HEK293 (cell line): Measurements from ENCODE around the gene GFM2.

Source experiments
- CTCF ChIA-PET: fragments of 350-600 bp; formaldehyde crosslinking; extraction: SDS; loops from one replicate; lab custom pipeline; 2021; ENCODE audit warnings: antibody characterized with exemption; lab: Yijun Ruan, JAX
- POLR2A ChIA-PET: fragments of 300-600 bp; formaldehyde crosslinking; extraction: SDS; loops from one replicate; lab custom pipeline; 2020; ENCODE audit warnings: antibody characterized with exemption, inconsistent platforms; lab: Yijun Ruan, JAX
- H3K27ac ChIP-seq: fragments of 200-500 bp; sonication (Bioruptor generic); 2 replicates; pipeline ENCODE4 v1.5.1; 2014; ENCODE audit warnings: low read depth, low read length, control low read depth, inconsistent platforms; ENCODE audit errors: extremely low read depth
- H3K36me3 ChIP-seq, 2 experiments: fragments of 200-500 bp in 1 of 2; sonication (Bioruptor generic) in 1 of 2; 1 replicate in 1 of 2; 2 replicates in 1 of 2; pipeline ENCODE4 v1.5.1; 2014 to 2017; ENCODE audit warnings: inconsistent platforms in 2 of 2, low read length in 2 of 2; ENCODE audit not compliant: control insufficient read depth in 2 of 2, insufficient read depth in 1 of 2
- H3K4me1 ChIP-seq: fragments of 200-500 bp; sonication (Bioruptor generic); 2 replicates; pipeline ENCODE4 v1.5.1; 2014; ENCODE audit warnings: mild to moderate bottlenecking, low read length, inconsistent platforms; ENCODE audit not compliant: control insufficient read depth, insufficient read depth
- H3K4me3 ChIP-seq: 2 replicates; pipeline ENCODE4 v1.5.1; 2011; ENCODE audit warnings: low read depth, mild to moderate bottlenecking, control low read depth, low read length, moderate library complexity
- H3K9me3 ChIP-seq: fragments of 200-500 bp; sonication (Bioruptor generic); 2 replicates; pipeline ENCODE4 v1.5.1; 2014; ENCODE audit warnings: low read depth, low read length, inconsistent platforms; ENCODE audit not compliant: control insufficient read depth, insufficient read depth
- KLF8 ChIP-seq: fragments of 450-650 bp; formaldehyde crosslinking; IDR thresholded peaks from 2 replicates; pipeline ENCODE4 v1.5.1; 2016; ENCODE audit warnings: missing biosample characterization, missing genetic modification characterization
- MZF1 ChIP-seq: fragments of 450-650 bp; formaldehyde crosslinking; IDR thresholded peaks from 2 replicates; pipeline ENCODE4 v1.5.1; 2017; ENCODE audit warnings: missing biosample characterization, missing genetic modification characterization, borderline replicate concordance
- REPIN1 ChIP-seq: fragments of 450-650 bp; formaldehyde crosslinking; IDR thresholded peaks from 2 replicates; pipeline ENCODE4 v1.5.1; 2017; ENCODE audit warnings: missing biosample characterization, missing genetic modification characterization, low read depth
- SCRT2 ChIP-seq: fragments of 450-650 bp; formaldehyde crosslinking; IDR thresholded peaks from 2 replicates; pipeline ENCODE4 v1.5.1; 2016; ENCODE audit warnings: missing biosample characterization, missing genetic modification characterization
- TCF7L2 ChIP-seq: IDR thresholded peaks from 2 replicates; pipeline ENCODE4 v1.6.1; 2011; ENCODE audit warnings: low read depth, mild to moderate bottlenecking, inconsistent platforms, low read length, moderate library complexity, borderline replicate concordance
- ZBTB17 ChIP-seq: fragments of 450-650 bp; formaldehyde crosslinking; IDR thresholded peaks from 2 replicates; pipeline ENCODE4 v1.5.1; 2016; ENCODE audit warnings: missing biosample characterization, missing genetic modification characterization
- ZBTB20 ChIP-seq: fragments of 450-650 bp; formaldehyde crosslinking; IDR thresholded peaks from 2 replicates; pipeline ENCODE4 v1.5.1; 2016; ENCODE audit warnings: missing biosample characterization, missing genetic modification characterization
- ZBTB48 ChIP-seq: fragments of 450-650 bp; formaldehyde crosslinking; IDR thresholded peaks from 2 replicates; pipeline ENCODE4 v1.5.1; 2016; ENCODE audit warnings: missing biosample characterization, missing genetic modification characterization
- ZEB2 ChIP-seq: fragments of 450-650 bp; formaldehyde crosslinking; IDR thresholded peaks from 2 replicates; pipeline ENCODE4 v1.5.1; 2016; ENCODE audit warnings: missing biosample characterization, missing genetic modification characterization
- ZIC2 ChIP-seq: fragments of 450-650 bp; formaldehyde crosslinking; IDR thresholded peaks from 2 replicates; pipeline ENCODE4 v1.5.1; 2016; ENCODE audit warnings: missing biosample characterization, missing genetic modification characterization
- ZNF174 ChIP-seq: fragments of 450-650 bp; formaldehyde crosslinking; IDR thresholded peaks from 2 replicates; pipeline ENCODE4 v1.5.0; 2017; ENCODE audit warnings: missing biosample characterization, mild to moderate bottlenecking, missing genetic modification characterization
- ZNF214 ChIP-seq: fragments of 450-650 bp; formaldehyde crosslinking; IDR thresholded peaks from 2 replicates; pipeline ENCODE4 v1.5.1; 2017; ENCODE audit warnings: missing biosample characterization, mild to moderate bottlenecking, missing genetic modification characterization, borderline replicate concordance
- ZNF302 ChIP-seq: fragments of 450-650 bp; formaldehyde crosslinking; IDR thresholded peaks from 2 replicates; pipeline ENCODE4 v1.5.1; 2016; ENCODE audit warnings: missing biosample characterization, missing genetic modification characterization, low read depth
- ZNF335 ChIP-seq: fragments of 450-650 bp; formaldehyde crosslinking; conservative IDR thresholded peaks from 2 replicates; pipeline ENCODE4 v1.5.1; 2016; ENCODE audit warnings: missing biosample characterization, missing genetic modification characterization
- ZNF48 ChIP-seq: fragments of 450-650 bp; formaldehyde crosslinking; IDR thresholded peaks from 2 replicates; pipeline ENCODE4 v1.5.1; 2016; ENCODE audit warnings: missing biosample characterization, missing genetic modification characterization
- ZNF747 ChIP-seq: fragments of 450-650 bp; formaldehyde crosslinking; IDR thresholded peaks from 2 replicates; pipeline ENCODE4 v1.5.1; 2016; ENCODE audit warnings: missing biosample characterization, missing genetic modification characterization
- ZNF837 ChIP-seq: fragments of 450-650 bp; formaldehyde crosslinking; IDR thresholded peaks from 2 replicates; pipeline ENCODE4 v1.5.1; 2016; ENCODE audit warnings: missing biosample characterization, missing genetic modification characterization
- TF ChIP-seq, protein P1 (sequence below): fragments of 450-650 bp; formaldehyde crosslinking; IDR thresholded peaks from 2 replicates; pipeline ENCODE4 v1.5.1; 2017; ENCODE audit warnings: missing biosample characterization, missing genetic modification characterization
- TF ChIP-seq, protein P2 (sequence below): fragments of 450-650 bp; formaldehyde crosslinking; IDR thresholded peaks from 2 replicates; pipeline ENCODE4 v1.5.1; 2016; ENCODE audit warnings: missing biosample characterization, missing genetic modification characterization
- TF ChIP-seq, protein P3 (sequence below): fragments of 450-650 bp; formaldehyde crosslinking; IDR thresholded peaks from 2 replicates; pipeline ENCODE4 v1.5.1; 2016; ENCODE audit warnings: missing biosample characterization, missing genetic modification characterization
- TF ChIP-seq, protein P4 (sequence below): fragments of 450-650 bp; IDR thresholded peaks from 2 replicates; pipeline ENCODE4 v1.5.1; 2018; ENCODE audit warnings: missing biosample characterization, mild to moderate bottlenecking, missing genetic modification characterization

GFM2 gene

DNA sequence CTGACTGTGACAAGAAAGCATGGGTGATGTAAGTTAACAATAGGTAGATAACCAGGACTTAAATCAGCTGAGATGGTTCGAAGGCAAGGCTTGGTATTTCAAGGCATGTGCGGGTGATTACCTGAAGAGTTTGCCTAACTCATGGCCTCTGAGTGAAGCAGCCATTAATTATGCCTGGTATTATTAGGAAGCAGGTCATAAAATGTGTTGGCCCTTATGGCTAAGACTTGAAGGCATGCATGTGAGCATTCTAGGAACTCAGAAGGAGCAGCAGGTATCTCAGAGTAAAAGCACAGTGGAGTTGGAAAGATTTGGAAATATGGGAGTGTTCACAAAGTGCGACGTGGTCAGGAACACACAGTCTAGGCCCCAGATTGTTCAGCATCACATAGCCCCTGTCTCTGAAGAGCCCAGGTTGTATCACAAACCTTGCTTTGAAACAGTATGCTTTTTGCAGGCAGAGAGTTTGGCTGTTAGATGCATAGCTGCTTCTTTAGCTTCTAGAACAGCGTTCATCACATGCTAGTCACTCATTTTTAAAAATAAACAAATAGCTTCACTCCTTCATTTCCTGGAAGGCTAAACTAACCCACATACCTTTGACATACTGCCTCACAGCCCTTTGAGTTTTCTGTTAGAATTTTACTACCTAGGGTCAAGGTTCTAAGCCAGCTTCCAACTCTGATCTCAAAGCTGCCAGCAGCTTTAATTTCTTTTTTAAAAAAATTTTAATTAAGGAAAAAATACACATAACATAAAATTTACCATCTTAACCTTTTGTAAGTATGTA is 79.8 kb downstream of the GFM2 start:
- Histone ChIP-seq H3K36me3 (peaks cover 27 to 35% of the 10 kb centered on the region in 2 experiments), H3K27ac (no peak overlapping the region), H3K4me1 (no peaks in the 10 kb centered on the region)
- CTCF ChIA-PET: interaction anchor here (1.5 kb wide), 1 partner anchor 14 kb away, joined by 6 read pairs; no protein-coding TSS in a partner anchor
- POLR2A ChIA-PET: no interaction called here
- TF ChIP-seq, protein P1, sequence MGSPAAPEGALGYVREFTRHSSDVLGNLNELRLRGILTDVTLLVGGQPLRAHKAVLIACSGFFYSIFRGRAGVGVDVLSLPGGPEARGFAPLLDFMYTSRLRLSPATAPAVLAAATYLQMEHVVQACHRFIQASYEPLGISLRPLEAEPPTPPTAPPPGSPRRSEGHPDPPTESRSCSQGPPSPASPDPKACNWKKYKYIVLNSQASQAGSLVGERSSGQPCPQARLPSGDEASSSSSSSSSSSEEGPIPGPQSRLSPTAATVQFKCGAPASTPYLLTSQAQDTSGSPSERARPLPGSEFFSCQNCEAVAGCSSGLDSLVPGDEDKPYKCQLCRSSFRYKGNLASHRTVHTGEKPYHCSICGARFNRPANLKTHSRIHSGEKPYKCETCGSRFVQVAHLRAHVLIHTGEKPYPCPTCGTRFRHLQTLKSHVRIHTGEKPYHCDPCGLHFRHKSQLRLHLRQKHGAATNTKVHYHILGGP (tag by site-specific recombination): peak; percentile 68; the same call in 1 of the 2 replicates
- TF ChIP-seq ZNF214: no peak
- TF ChIP-seq ZBTB17 (tag by site-specific recombination): peak; percentile 90
- TF ChIP-seq, all 188 proteins: peak for 2
- Histone ChIP-seq H3K9me3 (no peaks in the 10 kb centered on the region), H3K4me3 (no peak overlapping the region)

DNA sequence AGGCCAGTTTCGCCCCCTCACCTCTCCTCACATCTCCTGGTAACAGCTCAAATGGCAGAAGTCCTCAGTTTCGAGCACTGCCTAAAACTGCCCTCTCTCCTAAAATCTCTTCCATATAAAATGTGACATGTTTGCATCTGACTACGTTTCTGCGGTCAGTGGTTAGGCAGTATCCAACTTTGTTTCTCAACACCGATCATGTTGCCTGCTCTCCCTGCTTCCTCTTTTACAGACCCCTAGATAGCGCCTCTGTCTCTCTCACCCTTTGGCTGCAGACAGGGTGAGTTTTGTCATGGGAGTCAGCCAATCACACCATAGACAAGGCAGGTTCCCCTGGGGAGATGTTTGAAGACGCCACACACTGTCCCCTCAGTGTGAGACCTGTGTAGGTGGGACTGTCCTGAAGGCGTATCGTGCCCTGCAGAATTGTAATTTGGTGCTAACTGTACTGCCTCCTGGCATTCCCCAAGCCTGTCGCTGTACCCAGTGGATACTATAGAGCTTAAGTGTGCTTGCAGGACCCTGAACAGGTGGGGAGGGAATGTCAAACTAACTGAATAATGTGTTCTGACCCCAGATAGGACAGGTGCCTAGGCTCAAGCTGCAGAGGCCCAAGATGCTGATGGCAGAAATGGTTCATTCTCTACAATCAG is 80.8 kb downstream of the GFM2 start:
- TF ChIP-seq ZNF302 (tag by site-specific recombination) (no peak), SCRT2 (tag by site-specific recombination) (peak; percentile 75)
- ChIA-PET POLR2A (interaction anchor here (1.0 kb wide), 1 partner anchor 46 kb away, joined by 5 read pairs; the partner anchor contains the start of gene ENC1), CTCF (interaction anchor here (0.5 to 1.5 kb wide), 3 partner anchors 13 to 1127 kb away, joined by 3 to 6 read pairs (median 3); no protein-coding TSS in a partner anchor)
- H3K4me3 ChIP-seq: peak overlapping the region; percentile 82
- no peaks in the 10 kb centered on the region for H3K4me1 ChIP-seq
- H3K27ac ChIP-seq: no peak overlapping the region; the same call in 1 of the 2 replicates
- H3K36me3 ChIP-seq: peaks cover 17 to 26% of the 10 kb centered on the region in 2 experiments
- H3K9me3 ChIP-seq: no peaks in the 10 kb centered on the region

DNA sequence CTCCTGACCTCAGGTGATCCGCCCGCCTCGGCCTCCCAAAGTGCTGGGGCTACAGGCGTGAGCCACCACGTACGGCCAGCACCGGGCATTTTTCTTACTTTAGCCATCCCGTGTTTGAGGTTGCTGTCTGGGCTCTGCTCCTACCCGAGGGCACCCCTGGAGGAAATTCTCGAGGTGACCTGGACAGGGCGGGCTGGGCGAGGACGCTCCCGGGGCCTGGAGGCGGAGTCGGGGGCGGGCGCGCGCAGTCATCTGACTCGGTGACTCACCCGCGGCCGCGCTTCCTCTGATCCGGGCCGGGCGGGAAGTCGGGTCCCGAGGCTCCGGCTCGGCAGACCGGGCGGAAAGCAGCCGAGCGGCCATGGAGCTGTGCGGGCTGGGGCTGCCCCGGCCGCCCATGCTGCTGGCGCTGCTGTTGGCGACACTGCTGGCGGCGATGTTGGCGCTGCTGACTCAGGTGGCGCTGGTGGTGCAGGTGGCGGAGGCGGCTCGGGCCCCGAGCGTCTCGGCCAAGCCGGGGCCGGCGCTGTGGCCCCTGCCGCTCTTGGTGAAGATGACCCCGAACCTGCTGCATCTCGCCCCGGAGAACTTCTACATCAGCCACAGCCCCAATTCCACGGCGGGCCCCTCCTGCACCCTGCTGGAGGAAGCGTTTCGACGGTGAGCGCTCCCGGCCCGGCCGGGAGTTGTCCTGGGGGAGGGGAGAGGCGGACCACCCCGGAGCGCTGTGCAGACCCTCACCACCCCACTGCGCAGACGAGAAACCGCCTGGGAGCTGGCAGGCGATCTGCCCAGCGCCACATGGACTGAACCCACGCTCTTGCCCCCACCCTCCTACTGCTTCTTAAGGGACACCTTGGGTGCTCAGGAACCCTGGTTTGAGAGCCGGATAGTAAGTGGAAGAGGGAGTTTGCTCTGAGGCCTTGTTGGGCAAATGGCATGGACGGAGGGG is 81.7 kb downstream of the GFM2 start, which contains the start of gene HEXB:
TSS of gene HEXB (plus strand) at position 334 of the 952 bp plus-strand sequence. CDS start at position 362, 28 bp downstream.
- Histone ChIP-seq H3K4me1 (no peaks in the 10 kb centered on the region), H3K4me3 (peak within 1 kb of the TSS; percentile 82), H3K36me3 (peaks cover 8 to 16% of the 10 kb centered on the region in 2 experiments), H3K9me3 (no peaks in the 10 kb centered on the region), H3K27ac (peak within 1 kb of the TSS; percentile 72; the same call in 1 of the 2 replicates)
- ChIA-PET POLR2A (interaction anchor here (1.0 kb wide), 1 partner anchor 45 kb away, joined by 5 read pairs; the partner anchor contains the start of gene ENC1), CTCF (interaction anchor here (0.5 to 1.8 kb wide), 3 partner anchors 29 to 1126 kb away, joined by 3 read pairs; no protein-coding TSS in a partner anchor)
- TF ChIP-seq, protein P2, sequence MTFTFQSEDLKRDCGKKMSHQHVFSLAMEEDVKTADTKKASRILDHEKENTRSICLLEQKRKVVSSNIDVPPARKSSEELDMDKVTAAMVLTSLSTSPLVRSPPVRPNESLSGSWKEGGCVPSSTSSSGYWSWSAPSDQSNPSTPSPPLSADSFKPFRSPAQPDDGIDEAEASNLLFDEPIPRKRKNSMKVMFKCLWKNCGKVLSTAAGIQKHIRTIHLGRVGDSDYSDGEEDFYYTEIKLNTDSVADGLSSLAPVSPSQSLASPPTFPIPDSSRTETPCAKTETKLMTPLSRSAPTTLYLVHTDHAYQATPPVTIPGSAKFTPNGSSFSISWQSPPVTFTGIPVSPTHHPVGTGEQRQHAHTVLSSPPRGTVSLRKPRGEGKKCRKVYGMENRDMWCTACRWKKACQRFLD (tag by site-specific recombination): no peak
- TF ChIP-seq ZNF174 (tag by site-specific recombination) (no peak), ZEB2 (peak; percentile 67; the same call in 1 of the 2 replicates), ZNF335 (peak; percentile 72), ZBTB20 (peak; percentile 77; the same call in 1 of the 2 replicates), ZNF747 (tag by site-specific recombination) (no peak), MZF1 (no peak), REPIN1 (tag by site-specific recombination) (no peak), ZNF48 (tag by site-specific recombination) (no peak), TCF7L2 (0 out of 2 replicates have a peak, but pooled peaks have one; percentile 23), KLF8 (tag by site-specific recombination) (peak; percentile 86), ZIC2 (tag by site-specific recombination) (peak; percentile 20; the same call in 1 of the 2 replicates), ZNF837 (tag by site-specific recombination) (no peak), ZBTB48 (tag by site-specific recombination) (peak; percentile 36; the same call in 1 of the 2 replicates)
- TF ChIP-seq, protein P3, sequence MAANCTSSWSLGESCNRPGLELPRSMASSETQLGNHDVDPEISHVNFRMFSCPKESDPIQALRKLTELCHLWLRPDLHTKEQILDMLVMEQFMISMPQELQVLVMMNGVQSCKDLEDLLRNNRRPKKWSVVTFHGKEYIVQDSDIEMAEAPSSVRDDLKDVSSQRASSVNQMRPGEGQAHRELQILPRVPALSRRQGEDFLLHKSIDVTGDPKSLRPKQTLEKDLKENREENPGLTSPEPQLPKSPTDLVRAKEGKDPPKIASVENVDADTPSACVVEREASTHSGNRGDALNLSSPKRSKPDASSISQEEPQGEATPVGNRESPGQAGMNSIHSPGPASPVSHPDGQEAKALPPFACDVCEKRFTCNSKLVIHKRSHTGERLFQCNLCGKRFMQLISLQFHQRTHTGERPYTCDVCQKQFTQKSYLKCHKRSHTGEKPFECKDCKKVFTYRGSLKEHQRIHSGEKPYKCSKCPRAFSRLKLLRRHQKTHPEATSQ (tag by site-specific recombination): peak; percentile 25; the same call in 1 of the 2 replicates
- TF ChIP-seq, protein P4, sequence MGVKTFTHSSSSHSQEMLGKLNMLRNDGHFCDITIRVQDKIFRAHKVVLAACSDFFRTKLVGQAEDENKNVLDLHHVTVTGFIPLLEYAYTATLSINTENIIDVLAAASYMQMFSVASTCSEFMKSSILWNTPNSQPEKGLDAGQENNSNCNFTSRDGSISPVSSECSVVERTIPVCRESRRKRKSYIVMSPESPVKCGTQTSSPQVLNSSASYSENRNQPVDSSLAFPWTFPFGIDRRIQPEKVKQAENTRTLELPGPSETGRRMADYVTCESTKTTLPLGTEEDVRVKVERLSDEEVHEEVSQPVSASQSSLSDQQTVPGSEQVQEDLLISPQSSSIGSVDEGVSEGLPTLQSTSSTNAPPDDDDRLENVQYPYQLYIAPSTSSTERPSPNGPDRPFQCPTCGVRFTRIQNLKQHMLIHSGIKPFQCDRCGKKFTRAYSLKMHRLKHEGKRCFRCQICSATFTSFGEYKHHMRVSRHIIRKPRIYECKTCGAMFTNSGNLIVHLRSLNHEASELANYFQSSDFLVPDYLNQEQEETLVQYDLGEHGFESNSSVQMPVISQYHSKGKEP (tag by site-specific recombination): no peak
